ENCODE measurements around the gene TRPM3. TPM values are rescaled to one million over a fixed set of nuclear protein-coding genes. Genes with fewer than 3 reads are reported as not detected.

The TRPM3 gene
- total RNA-seq, 4 donors from 2014 or later = 0.51 to 8.4 (median 3.3) TPM

DNA sequence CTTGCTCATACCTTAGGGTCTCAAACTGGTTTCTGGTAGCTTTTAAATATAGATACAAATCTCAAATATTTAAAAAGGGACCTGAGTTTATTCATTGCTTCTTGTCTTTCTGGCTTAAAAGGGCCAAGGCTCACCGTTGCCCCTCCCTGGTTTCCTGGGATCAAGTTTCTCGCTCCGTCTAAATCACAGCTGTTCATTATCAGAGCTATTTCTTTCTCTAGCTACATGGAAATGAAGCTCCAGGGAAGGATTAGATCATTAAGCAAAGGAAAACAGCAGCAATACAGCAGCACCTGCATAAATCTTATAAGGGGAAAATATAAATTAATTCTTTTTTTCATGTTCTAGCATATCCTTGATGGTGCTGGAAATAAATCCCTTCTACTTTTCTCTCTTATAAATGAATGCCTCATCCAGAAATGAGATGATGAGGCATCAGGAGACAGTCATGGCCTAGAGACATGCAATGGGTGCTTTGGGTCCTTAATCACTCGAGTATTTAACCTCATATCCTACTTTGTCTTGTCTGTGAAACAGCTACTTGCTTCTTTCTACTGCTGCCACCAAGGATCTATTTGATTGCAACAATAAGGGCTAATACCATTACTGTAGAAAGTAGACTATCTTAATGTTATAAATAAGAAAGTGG is 320.1 kb downstream of the TRPM3 start:
- no peak for DNase-seq
- H3K36me3 ChIP-seq = no peaks in the 10 kb centered on the region
- no peaks in the 10 kb centered on the region for H3K9me3 ChIP-seq
- TF ChIP-seq CTCF (IDR thresholded peaks at IDR 0.05) (no peak), POLR2A (IDR thresholded peaks at IDR 0.05) (no peak)
- H3K27ac ChIP-seq = no peak overlapping the region
- no peaks in the 10 kb centered on the region for H3K4me1 ChIP-seq
- no peaks in the 10 kb centered on the region for H3K27me3 ChIP-seq
- intact Hi-C loops (cut with DNase I; ENCODE audit: low total_unique reads) = no loop called here
- no peak overlapping the region for H3K4me3 ChIP-seq

DNA sequence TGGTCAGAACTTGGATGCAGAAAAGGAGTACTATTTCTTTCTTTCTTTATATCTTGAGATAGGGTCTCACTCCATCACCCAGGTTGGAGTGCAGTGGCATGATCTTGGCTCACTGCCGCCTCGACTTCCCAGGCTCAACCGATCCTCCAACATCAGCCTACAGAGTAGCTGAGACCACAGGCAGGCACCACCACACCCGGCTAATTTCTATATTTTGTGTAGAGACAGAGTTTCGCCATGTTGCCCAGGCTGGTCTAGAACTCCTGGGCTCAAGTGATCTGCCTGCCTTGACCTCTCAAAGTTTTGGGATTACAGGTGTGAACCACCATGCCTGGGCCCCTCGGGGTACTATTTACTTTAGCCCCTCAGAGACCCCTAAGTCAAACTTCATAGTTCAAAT is 323.4 kb downstream of the TRPM3 start:
- Histone ChIP-seq H3K9me3 (no peaks in the 10 kb centered on the region), H3K27me3 (no peaks in the 10 kb centered on the region), H3K36me3 (no peaks in the 10 kb centered on the region), H3K4me3 (no peak overlapping the region), H3K27ac (no peak overlapping the region), H3K4me1 (no peaks in the 10 kb centered on the region)
- no peak for DNase-seq
- intact Hi-C loops (cut with DNase I; ENCODE audit: low total_unique reads) = no loop called here
- TF ChIP-seq CTCF (IDR thresholded peaks at IDR 0.05) (no peak), POLR2A (IDR thresholded peaks at IDR 0.05) (no peak)

DNA sequence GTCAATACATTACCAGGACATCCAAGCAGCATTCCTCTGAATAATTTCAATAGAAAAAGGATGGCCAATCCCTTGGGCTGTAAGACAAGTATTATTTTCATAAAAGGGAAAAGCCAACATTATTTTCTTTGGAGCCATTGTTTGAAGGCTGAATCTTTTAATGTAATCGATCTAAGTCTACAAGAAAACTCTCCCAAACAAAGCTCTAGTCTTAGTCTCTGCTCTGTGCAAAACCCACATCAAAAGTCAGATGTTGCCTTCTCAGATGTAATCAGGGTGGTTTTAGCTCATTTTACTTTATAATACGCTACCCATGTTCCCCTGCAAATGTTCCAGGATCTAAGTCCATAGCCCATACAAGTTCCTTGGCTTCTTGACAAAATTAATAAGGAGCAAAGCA is 325.6 kb downstream of the TRPM3 start:
- Histone ChIP-seq H3K4me3 (no peak overlapping the region), H3K4me1 (no peaks in the 10 kb centered on the region), H3K27me3 (no peaks in the 10 kb centered on the region), H3K27ac (no peak overlapping the region), H3K36me3 (no peaks in the 10 kb centered on the region), H3K9me3 (no peaks in the 10 kb centered on the region)
- no peak for DNase-seq
- TF ChIP-seq CTCF (IDR thresholded peaks at IDR 0.05) (no peak), POLR2A (IDR thresholded peaks at IDR 0.05) (no peak)
- intact Hi-C loops (cut with DNase I; ENCODE audit: low total_unique reads) = no loop called here

- TF ChIP-seq CTCF (IDR thresholded peaks at IDR 0.05) (no peak), POLR2A (IDR thresholded peaks at IDR 0.05) (no peak)
- DNase-seq = no peak
- Histone ChIP-seq H3K27me3 (no peaks in the 10 kb centered on the region), H3K36me3 (no peaks in the 10 kb centered on the region), H3K4me3 (no peak overlapping the region), H3K4me1 (no peaks in the 10 kb centered on the region), H3K27ac (no peak overlapping the region), H3K9me3 (no peaks in the 10 kb centered on the region)
- intact Hi-C loops (cut with DNase I; ENCODE audit: low total_unique reads) = no loop called here
Observed at GRCh38 chr9:70792796-70793195, 328.6 kb downstream of the TRPM3 start.

- TF ChIP-seq POLR2A (IDR thresholded peaks at IDR 0.05) (no peak), CTCF (IDR thresholded peaks at IDR 0.05) (no peak)
- Histone ChIP-seq H3K4me1 (no peaks in the 10 kb centered on the region), H3K4me3 (no peak overlapping the region), H3K27ac (no peak overlapping the region), H3K9me3 (no peaks in the 10 kb centered on the region), H3K36me3 (no peaks in the 10 kb centered on the region), H3K27me3 (no peaks in the 10 kb centered on the region)
- intact Hi-C loops (cut with DNase I; ENCODE audit: low total_unique reads) = no loop called here
- DNase-seq = no peak
Observed at GRCh38 chr9:70791936-70792335, 329.5 kb downstream of the TRPM3 start.
